ENCODE measurements around the gene DLG2. TPM values are rescaled to one million over a fixed set of nuclear protein-coding genes. Genes with fewer than 3 reads are reported as not detected.

Gene DLG2
- total and polyA plus RNA-seq, 2 of the 8 experiments (the other 6 are each of a cell fraction or from before 2014, with no cell fraction given), result 1.7 to 14.3 TPM

DNA sequence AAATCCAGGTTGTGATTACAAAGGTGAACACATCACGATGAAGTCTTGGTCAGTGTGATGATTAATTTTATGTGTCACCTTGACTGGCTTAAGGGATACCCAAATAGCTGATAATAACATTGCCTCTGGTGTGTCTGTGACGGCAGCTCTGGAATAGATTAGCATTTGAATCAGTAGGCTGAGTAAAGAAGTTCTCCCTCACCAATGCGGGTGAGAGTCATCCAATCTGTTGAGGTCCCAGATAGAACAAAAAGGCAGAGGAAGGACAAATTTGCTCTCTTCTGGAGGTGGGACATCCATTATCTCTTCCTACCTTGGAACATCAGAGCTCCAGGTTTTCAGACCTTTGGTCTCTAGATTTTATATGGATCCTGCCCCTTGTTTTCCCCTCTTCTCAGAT lies 1484.7 kb downstream of the DLG2 start:
- Histone ChIP-seq H4K8ac (ENCODE audit: extremely low read depth, insufficient read depth, low read length) (no peak overlapping the region), H2BK20ac (ENCODE audit: low read length) (no peak overlapping the region), H2BK12ac (ENCODE audit: low read depth, low read length) (no peak overlapping the region), H3K23ac (ENCODE audit: insufficient read length) (no peak overlapping the region), H3K4me3 (ENCODE audit: extremely low read depth in 1 of 4, insufficient read depth in 2 of 4, low read depth in 3 of 4, low read length in 4 of 4) (no peak overlapping the region), H2AFZ (ENCODE audit: low read length) (no peak overlapping the region), H4K5ac (ENCODE audit: insufficient read length, low read depth, low read length) (no peak overlapping the region), H2BK15ac (ENCODE audit: low read length) (no peak overlapping the region), H3K9ac (replicated peaks in 1 of 4; ENCODE audit: extremely low read depth in 1 of 4, low read depth in 3 of 4, low read length in 3 of 4) (no peak overlapping the region), H3K4ac (replicated peaks; ENCODE audit: insufficient read length, low read depth, low read length) (no peak overlapping the region), H3K79me2 (ENCODE audit: control insufficient read depth in 1 of 2, insufficient read depth in 2 of 2, low read length in 2 of 2) (no peaks in the 10 kb centered on the region), H2BK120ac (replicated peaks; ENCODE audit: low read depth, low read length) (no peak overlapping the region), H3K27ac (ENCODE audit: low read depth, low read length) (no peak overlapping the region), H3K36me3 (ENCODE audit: control insufficient read depth in 2 of 4, insufficient read depth in 4 of 4, low read length in 3 of 4) (no peaks in the 10 kb centered on the region), H3K4me1 (replicated peaks in 1 of 4; ENCODE audit: control insufficient read depth in 3 of 4, insufficient read depth in 4 of 4, low read length in 3 of 4) (peaks cover 0 to 2% (median 0%) of the 10 kb centered on the region in 4 experiments; a peak in 1 of 7 replicates), H2BK5ac (ENCODE audit: low read depth, low read length) (no peak overlapping the region), H2AK5ac (ENCODE audit: low read depth, low read length) (no peak overlapping the region), H4K20me1 (replicated peaks in 1 of 2; ENCODE audit: control insufficient read depth in 1 of 2, insufficient read depth in 2 of 2, low read length in 2 of 2) (no peaks in the 10 kb centered on the region), H3K4me2 (ENCODE audit: insufficient read depth in 1 of 2, low read depth in 2 of 2, low read length in 2 of 2) (no peak overlapping the region), H3K18ac (ENCODE audit: extremely low read depth, low read length) (no peak overlapping the region), H4K91ac (replicated peaks; ENCODE audit: insufficient read length, low read length) (no peak overlapping the region), H3K14ac (ENCODE audit: insufficient read length) (no peak overlapping the region), H3K23me2 (ENCODE audit: low read depth, low read length) (no peaks in the 10 kb centered on the region), H3K9me3 (ENCODE audit: insufficient read depth in 2 of 2, low read depth in 1 of 2, low read length in 1 of 2) (no peaks in the 10 kb centered on the region), H3K79me1 (ENCODE audit: low read depth, low read length) (no peaks in the 10 kb centered on the region), H3K56ac (replicated peaks; ENCODE audit: insufficient read length, low read depth, low read length) (no peak overlapping the region), H3K27me3 (replicated peaks in 1 of 4; ENCODE audit: control insufficient read depth in 3 of 4, extremely low read depth in 1 of 4, insufficient read depth in 3 of 4, low read length in 3 of 4) (no peaks in the 10 kb centered on the region)
- CTCF ChIA-PET (ENCODE audit: partially characterized antibody), result interaction anchor here (1.6 kb wide), 1 partner anchor 306 kb away, joined by 5 read pairs; no protein-coding TSS in a partner anchor
- DNase-seq (ENCODE audit: low read depth in 1 of 2, low spot score in 2 of 2) (no peak), FAIRE-seq (no peak)
- POLR2A ChIA-PET (ENCODE audit: partially characterized antibody), result no interaction called here
- TF ChIP-seq GTF2F1 (IDR thresholded peaks at IDR 0.05; ENCODE audit: borderline replicate concordance, low read depth, low read length), result no peak
- no peak for TF ChIP-seq SIX5 (IDR thresholded peaks at IDR 0.05; ENCODE audit: low read depth, low read length)
- TF ChIP-seq ASH2L (IDR thresholded peaks at IDR 0.05; ENCODE audit: low read length), result no peak
- TF ChIP-seq KDM1A (IDR thresholded peaks at IDR 0.05; ENCODE audit: borderline replicate concordance, low read length), result no peak
- no peak for TF ChIP-seq SIN3A (conservative IDR thresholded peaks at IDR 0.05 in 1 of 2, IDR thresholded peaks at IDR 0.05 in 1 of 2; ENCODE audit: low read depth in 1 of 2, low read length in 2 of 2)
- no peak for TF ChIP-seq POLR2A (IDR thresholded peaks at IDR 0.05; ENCODE audit: control extremely low read depth in 1 of 2, low read depth in 2 of 2, low read length in 2 of 2)
- TF ChIP-seq MAFK (IDR thresholded peaks at IDR 0.05; ENCODE audit: low read depth, low read length), result no peak
- no peak for TF ChIP-seq CHD1 (IDR thresholded peaks at IDR 0.05; ENCODE audit: low read depth, low read length)
- TF ChIP-seq CEBPB (IDR thresholded peaks at IDR 0.05; ENCODE audit: low read depth, low read length), result no peak
- no peak for TF ChIP-seq RBBP5 (IDR thresholded peaks at IDR 0.05; ENCODE audit: borderline replicate concordance, low read depth, low read length)
- TF ChIP-seq, protein P1, sequence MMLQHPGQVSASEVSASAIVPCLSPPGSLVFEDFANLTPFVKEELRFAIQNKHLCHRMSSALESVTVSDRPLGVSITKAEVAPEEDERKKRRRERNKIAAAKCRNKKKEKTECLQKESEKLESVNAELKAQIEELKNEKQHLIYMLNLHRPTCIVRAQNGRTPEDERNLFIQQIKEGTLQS (IDR thresholded peaks at IDR 0.05; ENCODE audit: insufficient read depth, low read depth, low read length), result no peak
- TF ChIP-seq TBP (IDR thresholded peaks at IDR 0.05; ENCODE audit: low read depth, low read length), result no peak
- TF ChIP-seq EGR1 (IDR thresholded peaks at IDR 0.05; ENCODE audit: borderline replicate concordance, low read depth, low read length), result no peak
- 70% methylated on average over 3 of the region's 3 CpGs; no CpG with 5 or more reads in 1 of the 2 experiments for WGBS, 2 experiments (ENCODE audit: extremely low coverage in 1 of 2, insufficient coverage in 1 of 2, insufficient read length in 1 of 2, insufficient replicate concordance in 2 of 2, low coverage in 1 of 2, low lambda C conversion rate in 2 of 2, missing lambda C conversion rate in 1 of 2)
